ENCODE results near the gene GPC5.

GPC5 gene

DNA sequence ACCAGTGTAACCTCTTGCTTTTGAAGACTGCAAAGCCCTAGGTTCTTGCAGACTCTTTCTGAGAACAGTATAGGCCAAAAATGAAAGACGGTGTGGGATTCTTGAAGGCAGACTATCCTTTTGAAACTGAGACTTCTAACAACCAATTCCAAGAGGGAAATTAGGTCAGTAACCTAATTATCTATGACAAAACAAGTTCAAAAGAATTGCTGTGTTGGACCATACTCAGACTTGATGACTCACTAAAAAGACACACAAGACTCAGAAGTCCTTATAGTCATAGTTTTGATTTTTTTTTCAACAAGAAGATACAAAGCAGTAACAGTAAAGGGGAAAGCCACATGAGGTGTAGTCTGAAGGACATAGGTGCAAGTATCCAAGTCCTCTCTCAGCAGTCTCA is 1204.1 kb downstream of the GPC5 start:
- TF ChIP-seq, protein P1, sequence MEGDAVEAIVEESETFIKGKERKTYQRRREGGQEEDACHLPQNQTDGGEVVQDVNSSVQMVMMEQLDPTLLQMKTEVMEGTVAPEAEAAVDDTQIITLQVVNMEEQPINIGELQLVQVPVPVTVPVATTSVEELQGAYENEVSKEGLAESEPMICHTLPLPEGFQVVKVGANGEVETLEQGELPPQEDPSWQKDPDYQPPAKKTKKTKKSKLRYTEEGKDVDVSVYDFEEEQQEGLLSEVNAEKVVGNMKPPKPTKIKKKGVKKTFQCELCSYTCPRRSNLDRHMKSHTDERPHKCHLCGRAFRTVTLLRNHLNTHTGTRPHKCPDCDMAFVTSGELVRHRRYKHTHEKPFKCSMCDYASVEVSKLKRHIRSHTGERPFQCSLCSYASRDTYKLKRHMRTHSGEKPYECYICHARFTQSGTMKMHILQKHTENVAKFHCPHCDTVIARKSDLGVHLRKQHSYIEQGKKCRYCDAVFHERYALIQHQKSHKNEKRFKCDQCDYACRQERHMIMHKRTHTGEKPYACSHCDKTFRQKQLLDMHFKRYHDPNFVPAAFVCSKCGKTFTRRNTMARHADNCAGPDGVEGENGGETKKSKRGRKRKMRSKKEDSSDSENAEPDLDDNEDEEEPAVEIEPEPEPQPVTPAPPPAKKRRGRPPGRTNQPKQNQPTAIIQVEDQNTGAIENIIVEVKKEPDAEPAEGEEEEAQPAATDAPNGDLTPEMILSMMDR (IDR thresholded peaks at IDR 0.05; ENCODE audit: low read depth, low read length), result no peak
- DNase-seq (ENCODE audit: extremely low read depth, low read depth), result no peak

DNA sequence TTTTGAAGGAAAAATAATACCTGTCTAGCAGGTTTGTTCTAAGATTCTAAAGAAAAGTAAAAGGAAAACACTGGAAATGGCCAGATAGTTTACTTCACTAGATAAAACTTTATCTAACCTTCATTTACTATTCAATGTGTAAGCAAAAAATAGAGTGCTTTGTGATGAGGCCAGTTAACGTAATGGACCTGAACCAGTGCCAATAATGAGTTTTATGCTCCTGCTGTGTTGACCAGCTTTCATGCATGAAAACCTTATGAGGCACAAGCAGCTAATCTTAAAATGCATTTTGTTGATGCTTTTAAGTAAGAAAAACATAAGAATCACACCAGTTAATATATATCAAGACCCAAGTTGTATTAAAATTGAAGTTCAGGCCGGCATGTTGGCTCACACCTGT is 1211.0 kb downstream of the GPC5 start:
- TF ChIP-seq, protein P1 (IDR thresholded peaks at IDR 0.05; ENCODE audit: low read depth, low read length), result no peak
- no peak for DNase-seq (ENCODE audit: extremely low read depth, low read depth)

DNA sequence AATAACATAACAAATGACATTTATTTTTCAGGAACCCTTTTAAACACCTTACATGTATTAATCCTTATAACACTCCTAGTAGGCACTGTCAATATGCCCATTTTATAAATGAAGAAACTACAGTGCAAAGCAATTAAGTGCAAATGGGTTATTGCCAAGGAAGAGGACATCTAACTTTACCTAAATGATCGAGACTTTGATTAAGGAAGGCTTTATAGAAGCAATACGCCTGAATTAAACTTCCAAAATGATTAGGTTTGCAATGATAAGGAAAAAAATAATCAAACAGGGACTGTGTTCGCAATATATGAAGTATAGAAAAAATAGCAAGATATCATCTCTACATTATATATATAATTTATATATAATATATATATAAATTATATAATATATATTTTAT is 1214.5 kb downstream of the GPC5 start:
- no peak for DNase-seq (ENCODE audit: extremely low read depth, low read depth)
- TF ChIP-seq, protein P1 (IDR thresholded peaks at IDR 0.05; ENCODE audit: low read depth, low read length), result no peak

DNA sequence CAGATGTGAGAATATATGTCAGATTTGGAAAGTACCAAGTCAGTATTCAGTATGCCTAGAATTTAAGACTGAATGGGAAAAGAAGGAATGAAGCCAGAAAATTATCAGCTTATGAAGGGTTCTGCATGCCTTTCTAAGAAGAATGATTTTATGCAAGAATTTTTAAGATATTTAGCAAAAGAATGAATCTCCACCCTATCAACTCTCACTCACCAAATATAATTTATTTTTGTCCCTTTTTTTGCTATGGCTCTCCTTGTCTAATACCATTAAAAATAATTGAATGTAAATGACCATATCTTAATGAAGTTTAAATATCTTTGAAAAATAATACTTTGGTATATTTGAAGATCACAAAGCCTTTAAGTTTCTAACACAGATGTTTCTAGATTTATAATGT is 1215.5 kb downstream of the GPC5 start:
- TF ChIP-seq, protein P1 (IDR thresholded peaks at IDR 0.05; ENCODE audit: low read depth, low read length), result no peak
- DNase-seq (ENCODE audit: extremely low read depth, low read depth), result no peak

DNA sequence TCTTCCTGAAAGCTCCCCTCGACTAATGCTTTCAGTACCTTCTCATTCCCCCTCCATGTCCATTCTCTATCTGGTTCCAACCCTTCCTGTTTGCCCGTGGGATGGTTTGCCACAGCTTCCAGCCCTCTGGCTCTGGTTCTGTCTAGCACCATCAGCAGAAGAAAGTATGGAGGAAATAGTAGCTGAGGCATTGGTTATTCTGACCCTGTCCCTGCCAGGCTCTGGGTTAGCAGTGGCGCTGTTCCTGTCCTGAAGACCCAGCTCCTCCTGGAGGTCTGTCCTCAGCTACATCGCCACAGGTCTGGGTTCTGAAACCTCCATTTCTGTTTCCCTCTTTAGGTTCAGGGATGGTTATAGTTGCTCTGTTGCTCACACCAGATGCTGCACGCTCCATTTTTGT is 1223.6 kb downstream of the GPC5 start:
- no peak for DNase-seq (ENCODE audit: extremely low read depth, low read depth)
- TF ChIP-seq, protein P1 (IDR thresholded peaks at IDR 0.05; ENCODE audit: low read depth, low read length), result no peak

DNA sequence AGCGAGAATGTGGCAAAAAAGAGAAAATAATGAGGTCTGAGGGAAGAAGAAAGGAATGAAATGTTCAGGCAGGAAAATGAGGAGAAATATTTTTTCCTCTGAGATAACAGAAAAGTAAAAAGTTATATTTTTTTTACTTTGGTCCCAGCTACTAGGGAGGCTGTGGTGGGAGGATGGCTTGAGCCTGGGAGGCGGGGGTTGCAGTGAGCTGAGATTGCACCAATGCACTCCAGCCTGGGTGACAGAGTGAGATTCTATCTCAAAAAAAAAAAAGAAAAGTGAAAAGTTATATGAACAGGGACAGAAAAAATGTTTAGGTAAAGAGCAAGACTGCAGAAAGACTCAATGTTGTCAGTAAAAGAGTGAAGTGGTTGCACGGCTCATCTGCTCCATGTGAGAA is 1224.5 kb downstream of the GPC5 start:
- TF ChIP-seq, protein P1 (IDR thresholded peaks at IDR 0.05; ENCODE audit: low read depth, low read length), result no peak
- DNase-seq (ENCODE audit: extremely low read depth, low read depth), result no peak

DNA sequence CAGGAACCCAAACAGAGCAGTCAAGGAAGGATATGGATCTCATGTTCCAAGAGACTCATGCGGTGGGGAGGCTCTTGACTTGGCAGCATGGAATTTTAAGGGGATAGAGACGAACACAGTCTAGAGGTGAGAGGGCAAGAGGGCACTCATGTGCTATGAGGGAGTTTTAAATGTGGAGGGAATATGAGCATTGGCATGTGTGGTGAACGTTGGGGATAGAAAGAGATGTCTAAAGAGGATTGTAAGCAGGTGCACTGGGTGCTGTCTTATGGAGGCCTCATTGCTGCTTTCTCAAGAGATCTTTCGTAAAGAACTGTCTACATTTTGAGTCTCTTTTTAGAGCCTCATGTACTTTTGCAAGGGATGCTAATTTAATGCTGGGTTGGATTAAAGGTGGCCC is 1227.9 kb downstream of the GPC5 start:
- TF ChIP-seq, protein P1 (IDR thresholded peaks at IDR 0.05; ENCODE audit: low read depth, low read length), result no peak

More for the DNA sequence above, 1227.9 kb downstream of the GPC5 start:
- no peak for DNase-seq (ENCODE audit: extremely low read depth, low read depth)

Data from AG09319 (cell line).